ENCODE data around the gene AQP6.

GRCh38 chr12:50026691-50027090 is 53.9 kb downstream of the AQP6 start:
- TF ChIP-seq CTCF (conservative IDR thresholded peaks at IDR 0.05) (no peak), EZH2 (IDR thresholded peaks at IDR 0.05; ENCODE audit: low read depth) (no peak)
